ENCODE measurements around the gene RBM33. TPM values are rescaled to one million over a fixed set of nuclear protein-coding genes. Genes with fewer than 3 reads are reported as not detected.
A peak's percentile ranks its signal among the peaks of the same experiment; 100 is the strongest.

RBM33 gene
- total and polyA plus RNA-seq, 2 of the 13 experiments (the other 11 are each of a cell fraction or from before 2014, with no cell fraction given): 12.4 to 28.9 TPM

DNA sequence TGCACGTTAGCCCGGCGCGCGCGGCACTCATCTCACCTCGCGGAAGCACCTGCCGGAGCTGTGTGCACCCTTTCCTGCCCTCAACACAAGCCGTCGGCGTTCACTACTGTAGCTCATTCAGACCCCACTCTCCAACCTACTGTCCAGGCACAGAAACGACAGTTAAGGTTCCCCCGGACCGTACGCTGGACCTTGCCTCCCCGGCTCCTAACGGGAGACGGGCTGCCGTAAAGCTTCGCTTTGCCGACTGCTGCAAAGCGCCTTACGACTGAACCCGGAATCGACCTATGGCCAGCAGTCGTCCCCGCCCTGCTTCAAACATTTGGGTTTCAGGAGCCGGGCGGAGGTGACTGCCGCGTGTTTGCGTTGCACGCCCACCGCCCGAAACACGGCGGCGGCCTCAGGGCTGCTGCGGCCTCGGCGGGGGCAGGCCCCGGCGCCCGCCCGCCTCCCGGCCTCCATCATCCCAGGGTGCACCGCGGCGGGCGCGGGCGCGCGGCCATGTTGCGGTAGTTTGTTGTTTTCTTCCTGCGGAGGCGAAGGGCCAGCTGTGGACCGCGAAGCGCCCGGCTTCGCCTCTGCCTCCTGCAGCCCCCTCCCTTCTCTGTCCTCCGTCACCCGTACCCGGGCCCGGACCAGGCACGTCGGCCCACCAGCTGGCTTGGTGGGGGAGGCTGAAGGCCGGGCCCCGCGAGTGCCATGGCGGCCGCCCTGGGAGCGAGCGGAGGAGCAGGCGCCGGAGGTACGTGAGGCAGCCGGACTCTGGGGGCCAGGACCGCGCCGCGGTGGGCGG lies at the start of gene RBM33 (continued):
- TF ChIP-seq ZBTB8A (CRISPR knock-in tag; IDR thresholded peaks at IDR 0.05; ENCODE audit: borderline replicate concordance, low read depth) (no peak), ZNF776 (CRISPR knock-in tag; IDR thresholded peaks at IDR 0.05) (peak; percentile 2; the same call in 1 of the 2 replicates), U2AF1 (optimal IDR thresholded peaks at IDR 0.05; ENCODE audit: low read depth, low read length) (no peak), PITX1 (CRISPR knock-in tag; IDR thresholded peaks at IDR 0.05) (peak; percentile 56; the same call in 1 of the 2 replicates), ZNF552 (CRISPR knock-in tag; IDR thresholded peaks at IDR 0.05; ENCODE audit: borderline replicate concordance) (0 out of 2 replicates have a peak, but pooled peaks have one; percentile 69), ZNF136 (CRISPR knock-in tag; IDR thresholded peaks at IDR 0.05; ENCODE audit: low read depth) (no peak), ZNF781 (CRISPR knock-in tag; IDR thresholded peaks at IDR 0.05; ENCODE audit: borderline replicate concordance, not compliant biosample characterization) (no peak), RARG (CRISPR knock-in tag; IDR thresholded peaks at IDR 0.05; ENCODE audit: low read depth) (no peak; the same call in 1 of the 2 replicates), ZNF792 (CRISPR knock-in tag; IDR thresholded peaks at IDR 0.05) (0 out of 2 replicates have a peak, but pooled peaks have one; percentile 16), ZNF614 (CRISPR knock-in tag; IDR thresholded peaks at IDR 0.05; ENCODE audit: borderline replicate concordance) (0 out of 2 replicates have a peak, but pooled peaks have one; percentile 23), ZFAT (CRISPR knock-in tag; conservative IDR thresholded peaks at IDR 0.05) (no peak; the same call in 1 of the 2 replicates)
- TF ChIP-seq, protein P1, sequence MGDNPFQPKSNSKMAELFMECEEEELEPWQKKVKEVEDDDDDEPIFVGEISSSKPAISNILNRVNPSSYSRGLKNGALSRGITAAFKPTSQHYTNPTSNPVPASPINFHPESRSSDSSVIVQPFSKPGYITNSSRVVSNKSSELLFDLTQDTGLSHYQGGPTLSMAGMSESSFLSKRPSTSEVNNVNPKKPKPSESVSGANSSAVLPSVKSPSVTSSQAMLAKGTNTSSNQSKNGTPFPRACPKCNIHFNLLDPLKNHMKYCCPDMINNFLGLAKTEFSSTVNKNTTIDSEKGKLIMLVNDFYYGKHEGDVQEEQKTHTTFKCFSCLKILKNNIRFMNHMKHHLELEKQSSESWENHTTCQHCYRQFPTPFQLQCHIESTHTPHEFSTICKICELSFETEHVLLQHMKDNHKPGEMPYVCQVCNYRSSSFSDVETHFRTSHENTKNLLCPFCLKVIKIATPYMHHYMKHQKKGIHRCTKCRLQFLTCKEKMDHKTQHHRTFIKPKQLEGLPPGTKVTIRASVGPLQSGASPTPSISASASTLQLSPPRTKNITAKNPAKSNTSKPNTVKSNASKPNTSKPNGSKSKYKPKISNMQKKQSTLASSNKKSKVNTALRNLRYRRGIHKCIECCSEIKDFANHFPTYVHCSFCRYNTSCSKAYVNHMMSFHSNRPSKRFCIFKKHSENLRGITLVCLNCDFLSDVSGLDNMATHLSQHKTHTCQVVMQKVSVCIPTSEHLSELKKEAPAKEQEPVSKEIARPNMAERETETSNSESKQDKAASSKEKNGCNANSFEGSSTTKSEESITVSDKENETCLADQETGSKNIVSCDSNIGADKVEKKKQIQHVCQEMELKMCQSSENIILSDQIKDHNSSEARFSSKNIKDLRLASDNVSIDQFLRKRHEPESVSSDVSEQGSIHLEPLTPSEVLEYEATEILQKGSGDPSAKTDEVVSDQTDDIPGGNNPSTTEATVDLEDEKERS (CRISPR knock-in tag; IDR thresholded peaks at IDR 0.05): peak; percentile 63; the same call in 1 of the 2 replicates
- TF ChIP-seq, protein P2, sequence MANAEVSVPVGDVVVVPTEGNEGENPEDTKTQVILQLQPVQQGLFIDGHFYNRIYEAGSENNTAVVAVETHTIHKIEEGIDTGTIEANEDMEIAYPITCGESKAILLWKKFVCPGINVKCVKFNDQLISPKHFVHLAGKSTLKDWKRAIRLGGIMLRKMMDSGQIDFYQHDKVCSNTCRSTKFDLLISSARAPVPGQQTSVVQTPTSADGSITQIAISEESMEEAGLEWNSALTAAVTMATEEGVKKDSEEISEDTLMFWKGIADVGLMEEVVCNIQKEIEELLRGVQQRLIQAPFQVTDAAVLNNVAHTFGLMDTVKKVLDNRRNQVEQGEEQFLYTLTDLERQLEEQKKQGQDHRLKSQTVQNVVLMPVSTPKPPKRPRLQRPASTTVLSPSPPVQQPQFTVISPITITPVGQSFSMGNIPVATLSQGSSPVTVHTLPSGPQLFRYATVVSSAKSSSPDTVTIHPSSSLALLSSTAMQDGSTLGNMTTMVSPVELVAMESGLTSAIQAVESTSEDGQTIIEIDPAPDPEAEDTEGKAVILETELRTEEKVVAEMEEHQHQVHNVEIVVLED (CRISPR knock-in tag; IDR thresholded peaks at IDR 0.05; ENCODE audit: borderline replicate concordance): no peak; the same call in none of the 2 replicates
- TF ChIP-seq, protein P3, sequence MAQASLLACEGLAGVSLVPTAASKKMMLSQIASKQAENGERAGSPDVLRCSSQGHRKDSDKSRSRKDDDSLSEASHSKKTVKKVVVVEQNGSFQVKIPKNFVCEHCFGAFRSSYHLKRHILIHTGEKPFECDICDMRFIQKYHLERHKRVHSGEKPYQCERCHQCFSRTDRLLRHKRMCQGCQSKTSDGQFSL (CRISPR knock-in tag; IDR thresholded peaks at IDR 0.05): peak; percentile 21; the same call in 1 of the 2 replicates
- TF ChIP-seq, protein P4, sequence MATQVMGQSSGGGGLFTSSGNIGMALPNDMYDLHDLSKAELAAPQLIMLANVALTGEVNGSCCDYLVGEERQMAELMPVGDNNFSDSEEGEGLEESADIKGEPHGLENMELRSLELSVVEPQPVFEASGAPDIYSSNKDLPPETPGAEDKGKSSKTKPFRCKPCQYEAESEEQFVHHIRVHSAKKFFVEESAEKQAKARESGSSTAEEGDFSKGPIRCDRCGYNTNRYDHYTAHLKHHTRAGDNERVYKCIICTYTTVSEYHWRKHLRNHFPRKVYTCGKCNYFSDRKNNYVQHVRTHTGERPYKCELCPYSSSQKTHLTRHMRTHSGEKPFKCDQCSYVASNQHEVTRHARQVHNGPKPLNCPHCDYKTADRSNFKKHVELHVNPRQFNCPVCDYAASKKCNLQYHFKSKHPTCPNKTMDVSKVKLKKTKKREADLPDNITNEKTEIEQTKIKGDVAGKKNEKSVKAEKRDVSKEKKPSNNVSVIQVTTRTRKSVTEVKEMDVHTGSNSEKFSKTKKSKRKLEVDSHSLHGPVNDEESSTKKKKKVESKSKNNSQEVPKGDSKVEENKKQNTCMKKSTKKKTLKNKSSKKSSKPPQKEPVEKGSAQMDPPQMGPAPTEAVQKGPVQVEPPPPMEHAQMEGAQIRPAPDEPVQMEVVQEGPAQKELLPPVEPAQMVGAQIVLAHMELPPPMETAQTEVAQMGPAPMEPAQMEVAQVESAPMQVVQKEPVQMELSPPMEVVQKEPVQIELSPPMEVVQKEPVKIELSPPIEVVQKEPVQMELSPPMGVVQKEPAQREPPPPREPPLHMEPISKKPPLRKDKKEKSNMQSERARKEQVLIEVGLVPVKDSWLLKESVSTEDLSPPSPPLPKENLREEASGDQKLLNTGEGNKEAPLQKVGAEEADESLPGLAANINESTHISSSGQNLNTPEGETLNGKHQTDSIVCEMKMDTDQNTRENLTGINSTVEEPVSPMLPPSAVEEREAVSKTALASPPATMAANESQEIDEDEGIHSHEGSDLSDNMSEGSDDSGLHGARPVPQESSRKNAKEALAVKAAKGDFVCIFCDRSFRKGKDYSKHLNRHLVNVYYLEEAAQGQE (IDR thresholded peaks at IDR 0.05; ENCODE audit: borderline replicate concordance in 1 of 2, low read depth in 1 of 2, low read length in 2 of 2): peak in 1 of 2 experiments; percentile 9; a peak in 1 of 4 replicates
- TF ChIP-seq, protein P5, sequence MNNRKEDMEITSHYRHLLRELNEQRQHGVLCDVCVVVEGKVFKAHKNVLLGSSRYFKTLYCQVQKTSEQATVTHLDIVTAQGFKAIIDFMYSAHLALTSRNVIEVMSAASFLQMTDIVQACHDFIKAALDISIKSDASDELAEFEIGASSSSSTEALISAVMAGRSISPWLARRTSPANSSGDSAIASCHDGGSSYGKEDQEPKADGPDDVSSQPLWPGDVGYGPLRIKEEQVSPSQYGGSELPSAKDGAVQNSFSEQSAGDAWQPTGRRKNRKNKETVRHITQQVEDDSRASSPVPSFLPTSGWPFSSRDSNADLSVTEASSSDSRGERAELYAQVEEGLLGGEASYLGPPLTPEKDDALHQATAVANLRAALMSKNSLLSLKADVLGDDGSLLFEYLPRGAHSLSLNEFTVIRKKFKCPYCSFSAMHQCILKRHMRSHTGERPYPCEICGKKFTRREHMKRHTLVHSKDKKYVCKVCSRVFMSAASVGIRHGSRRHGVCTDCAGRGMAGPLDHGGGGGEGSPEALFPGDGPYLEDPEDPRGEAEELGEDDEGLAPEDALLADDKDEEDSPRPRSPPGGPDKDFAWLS (CRISPR knock-in tag; IDR thresholded peaks at IDR 0.05; ENCODE audit: borderline replicate concordance): no peak
